Peyer's patch (tissue), 4 donors: ENCODE results near the gene PRPH. TPM values are rescaled to one million over a fixed set of nuclear protein-coding genes. Genes with fewer than 3 reads are reported as not detected.

Experiments used
- DNase-seq, 3 donors: peaks; one replicate each; pipeline ENCODE4 v3.0.0-alpha.2; 2017 to 2019
- H3K27ac ChIP-seq, 4 donors: fragments of 200-600 bp; sonication (generic); one replicate each; pipeline ENCODE4 v1.5.1; 2016 to 2019
- H3K27me3 ChIP-seq, 2 donors: fragments of 200-600 bp; sonication (generic); one replicate each; pipeline ENCODE4 v1.5.1; 2019
- H3K36me3 ChIP-seq, 3 donors: fragments of 200-600 bp; sonication (generic); one replicate each; pipeline ENCODE4 v1.5.1; 2016 to 2019
- H3K4me1 ChIP-seq, 4 donors: fragments of 200-600 bp; sonication (generic); one replicate each; pipeline ENCODE4 v1.5.1; 2016 to 2019
- H3K4me3 ChIP-seq, 4 donors: fragments of 200-600 bp; sonication (generic); 1 replicate in 3 of 4; 2 replicates in 1 of 4; pipeline ENCODE4 v1.5.1; 2016 to 2019; ENCODE audit warnings: mild to moderate bottlenecking in 1 of 4
- H3K9me3 ChIP-seq, 4 donors: fragments of 200-600 bp; sonication (generic); one replicate each; pipeline ENCODE4 v1.5.1; 2016 to 2019; ENCODE audit warnings: mild to moderate bottlenecking in 1 of 4
- POLR2A ChIP-seq, 2 donors: fragments of 450-650 bp; IDR thresholded peaks; one replicate each; pipeline ENCODE4 v1.5.1; 2017; ENCODE audit warnings: antibody characterized with exemption in 2 of 2, mild to moderate bottlenecking in 2 of 2, moderate library complexity in 2 of 2
- total RNA-seq, 4 donors: library from RNA; depleted of rRNA; stranded (reverse); fragments of >200 nt; gene quantifications; one replicate each; pipeline ENCODE4 v1.1.0, GENCODE V29; 2016
- TF ChIP-seq, protein P1 (sequence below), 6 experiments: fragments of 450-650 bp in 4 of 6; fragments of 200-600 bp in 2 of 6; sonication (generic) in 1 of 6; IDR thresholded peaks; one replicate each; pipeline ENCODE4 v1.5.1; 2017 to 2019; ENCODE audit warnings: antibody characterized with exemption in 6 of 6, mild to moderate bottlenecking in 3 of 6, moderate library complexity in 1 of 6

Gene PRPH
- total RNA-seq, 4 donors from 2014 or later, result 6.4 to 8.8 (median 6.5) TPM; not detected in 1

DNA sequence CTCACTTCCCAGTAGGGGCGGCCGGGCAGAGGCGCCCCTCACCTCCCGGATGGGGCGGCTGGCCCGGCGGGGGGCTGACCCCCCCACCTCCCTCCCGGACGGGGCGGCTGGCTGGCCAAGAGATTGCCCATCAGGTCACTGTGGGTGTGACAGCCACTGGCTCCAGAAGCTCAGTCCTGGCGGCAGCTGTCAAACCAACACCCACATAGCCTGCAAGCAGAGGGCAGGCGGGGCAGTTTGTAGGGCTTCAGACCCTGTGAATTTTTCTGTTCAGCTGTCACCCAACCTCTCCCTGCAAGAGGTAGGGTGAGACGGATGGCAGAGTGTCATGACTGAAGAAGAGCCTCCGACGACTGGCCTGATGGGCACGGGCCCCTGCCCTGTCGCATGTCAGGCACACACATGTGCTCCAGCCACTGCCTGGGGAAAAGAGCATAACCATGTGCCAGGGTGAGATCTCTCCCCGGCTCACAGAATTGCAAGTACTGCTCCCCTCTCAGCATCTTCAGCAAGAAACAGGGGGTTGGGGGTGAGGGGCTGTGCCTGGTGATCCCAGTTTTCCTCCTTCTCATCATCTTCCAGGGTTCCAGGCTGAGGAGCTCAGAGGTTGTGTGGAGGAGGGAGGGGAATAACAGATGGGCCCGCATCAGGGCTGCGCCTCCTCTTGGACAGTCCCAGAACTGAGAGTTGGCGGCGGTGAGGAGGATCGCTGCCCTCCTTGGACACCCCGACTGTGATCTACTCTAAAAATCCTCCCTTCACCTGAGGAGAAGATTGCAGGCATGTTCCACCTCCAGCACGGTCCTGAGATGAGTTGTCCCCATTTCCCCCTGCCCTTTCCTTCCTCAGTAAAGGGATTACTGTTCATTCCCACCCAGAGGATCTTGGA lies 11.2 kb upstream of the PRPH start:
- no peak overlapping the region for H3K27ac ChIP-seq
- no peaks in the 10 kb centered on the region for H3K9me3 ChIP-seq
- DNase-seq, result peak in 1 of 3 donors; percentile 33
- H3K4me3 ChIP-seq, result no peak overlapping the region
- H3K27me3 ChIP-seq, result no peaks in the 10 kb centered on the region
- no peak for TF ChIP-seq POLR2A (IDR thresholded peaks at IDR 0.05)
- TF ChIP-seq, protein P1, sequence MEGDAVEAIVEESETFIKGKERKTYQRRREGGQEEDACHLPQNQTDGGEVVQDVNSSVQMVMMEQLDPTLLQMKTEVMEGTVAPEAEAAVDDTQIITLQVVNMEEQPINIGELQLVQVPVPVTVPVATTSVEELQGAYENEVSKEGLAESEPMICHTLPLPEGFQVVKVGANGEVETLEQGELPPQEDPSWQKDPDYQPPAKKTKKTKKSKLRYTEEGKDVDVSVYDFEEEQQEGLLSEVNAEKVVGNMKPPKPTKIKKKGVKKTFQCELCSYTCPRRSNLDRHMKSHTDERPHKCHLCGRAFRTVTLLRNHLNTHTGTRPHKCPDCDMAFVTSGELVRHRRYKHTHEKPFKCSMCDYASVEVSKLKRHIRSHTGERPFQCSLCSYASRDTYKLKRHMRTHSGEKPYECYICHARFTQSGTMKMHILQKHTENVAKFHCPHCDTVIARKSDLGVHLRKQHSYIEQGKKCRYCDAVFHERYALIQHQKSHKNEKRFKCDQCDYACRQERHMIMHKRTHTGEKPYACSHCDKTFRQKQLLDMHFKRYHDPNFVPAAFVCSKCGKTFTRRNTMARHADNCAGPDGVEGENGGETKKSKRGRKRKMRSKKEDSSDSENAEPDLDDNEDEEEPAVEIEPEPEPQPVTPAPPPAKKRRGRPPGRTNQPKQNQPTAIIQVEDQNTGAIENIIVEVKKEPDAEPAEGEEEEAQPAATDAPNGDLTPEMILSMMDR (IDR thresholded peaks at IDR 0.05), result no peak
- no peaks in the 10 kb centered on the region for H3K36me3 ChIP-seq
- no peaks in the 10 kb centered on the region for H3K4me1 ChIP-seq

DNA sequence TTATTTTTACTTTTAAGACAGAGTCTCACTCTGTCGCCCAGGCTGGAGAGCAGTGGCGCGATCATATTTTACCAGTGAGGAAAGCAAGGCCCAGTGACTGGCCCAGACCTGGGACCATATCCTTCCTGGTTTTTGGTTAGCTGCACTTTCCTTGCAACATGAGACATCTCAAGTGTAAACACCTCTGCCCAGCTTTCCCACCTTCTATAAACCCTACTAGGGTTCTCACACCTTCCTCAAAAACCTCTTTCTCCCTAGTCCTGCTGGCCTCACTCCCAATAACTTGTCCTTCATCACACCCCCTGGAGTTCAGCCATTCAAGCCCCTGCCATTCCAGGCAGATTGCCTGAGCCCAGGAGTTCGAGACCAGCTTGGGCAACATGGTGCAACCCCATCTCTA lies 10.3 kb upstream of the PRPH start:
- Histone ChIP-seq H3K27ac (no peak overlapping the region), H3K4me1 (no peaks in the 10 kb centered on the region), H3K9me3 (no peaks in the 10 kb centered on the region), H3K36me3 (no peaks in the 10 kb centered on the region), H3K4me3 (no peak overlapping the region), H3K27me3 (no peaks in the 10 kb centered on the region)
- TF ChIP-seq, protein P1 (IDR thresholded peaks at IDR 0.05), result no peak
- TF ChIP-seq POLR2A (IDR thresholded peaks at IDR 0.05), result no peak
- peak in 1 of 3 donors; percentile 10 for DNase-seq

GRCh38 chr12:49287876-49288275 lies 7.1 kb upstream of the PRPH start:
- TF ChIP-seq, protein P1 (IDR thresholded peaks at IDR 0.05), result no peak
- TF ChIP-seq POLR2A (IDR thresholded peaks at IDR 0.05), result no peak
- DNase-seq, result peak in 1 of 3 donors; percentile 27
- Histone ChIP-seq H3K27ac (no peak overlapping the region), H3K36me3 (no peaks in the 10 kb centered on the region), H3K27me3 (no peaks in the 10 kb centered on the region), H3K9me3 (no peaks in the 10 kb centered on the region), H3K4me3 (no peak overlapping the region), H3K4me1 (no peaks in the 10 kb centered on the region)

DNA sequence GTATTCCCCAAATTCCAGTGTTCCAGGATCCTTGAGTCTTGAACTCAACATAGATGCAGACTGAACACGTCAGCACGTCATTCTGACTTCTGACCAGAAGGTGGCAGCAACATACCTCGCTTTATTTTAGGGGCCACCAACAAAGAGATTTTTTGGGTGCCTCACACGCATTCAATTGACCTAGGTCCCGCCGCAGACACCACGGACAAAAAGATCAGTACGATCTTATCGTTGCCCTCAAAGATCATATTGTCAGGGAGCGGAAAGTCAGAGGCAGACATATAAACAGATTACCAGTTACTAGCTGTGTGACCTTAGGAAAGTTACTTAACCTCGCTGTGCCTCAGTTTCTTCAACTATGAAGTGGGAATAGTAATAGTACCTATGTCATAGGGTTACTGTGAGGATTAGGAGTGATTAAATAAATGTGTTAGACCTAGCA lies 6.5 kb upstream of the PRPH start:
- DNase-seq, result peak in 2 of 3 donors; percentile 62 to 86
- no peaks in the 10 kb centered on the region for H3K36me3 ChIP-seq
- no peaks in the 10 kb centered on the region for H3K4me1 ChIP-seq
- H3K27me3 ChIP-seq, result no peaks in the 10 kb centered on the region
- no peak for TF ChIP-seq POLR2A (IDR thresholded peaks at IDR 0.05)
- TF ChIP-seq, protein P1 (IDR thresholded peaks at IDR 0.05), result peak; percentile 79 to 91 (median 86)
- H3K27ac ChIP-seq, result no peak overlapping the region
- H3K9me3 ChIP-seq, result no peaks in the 10 kb centered on the region
- no peak overlapping the region for H3K4me3 ChIP-seq

GRCh38 chr12:49288922-49289555 lies 5.9 kb upstream of the PRPH start:
- no peak overlapping the region for H3K4me3 ChIP-seq
- H3K4me1 ChIP-seq, result no peaks in the 10 kb centered on the region
- H3K27me3 ChIP-seq, result no peaks in the 10 kb centered on the region
- H3K9me3 ChIP-seq, result no peaks in the 10 kb centered on the region
- TF ChIP-seq, protein P1 (IDR thresholded peaks at IDR 0.05), result no peak
- no peak for TF ChIP-seq POLR2A (IDR thresholded peaks at IDR 0.05)
- no peaks in the 10 kb centered on the region for H3K36me3 ChIP-seq
- no peak overlapping the region for H3K27ac ChIP-seq
- DNase-seq, result peak in 1 of 3 donors; percentile 42
